BLaER1 treated with 17β-estradiol and CSF1 and Interleukin-3, amounts not matched to agents 10 nM and 100 nM (cell line): ENCODE results near the gene HCN3.
A peak's percentile ranks its signal among the peaks of the same experiment; 100 is the strongest.

Source experiments
- H3K27ac ChIP-seq, 11 experiments: shearing (Covaris generic); formaldehyde crosslinking; 2 replicates each; pipeline ENCODE4 v1.8.1; 2022
- H3K27me3 ChIP-seq, 11 experiments: shearing (Covaris generic); formaldehyde crosslinking; 2 replicates each; pipeline ENCODE4 v1.8.1; 2022
- H3K36me3 ChIP-seq, 11 experiments: shearing (Covaris generic); formaldehyde crosslinking; 2 replicates each; pipeline ENCODE4 v1.8.1; 2022
- H3K4me1 ChIP-seq, 10 experiments: shearing (Covaris generic); formaldehyde crosslinking; 2 replicates each; pipeline ENCODE4 v1.8.1; 2022
- H3K4me2 ChIP-seq, 11 experiments: shearing (Covaris generic); formaldehyde crosslinking; 2 replicates each; pipeline ENCODE4 v1.8.1; 2022
- H3K4me3 ChIP-seq, 10 experiments: shearing (Covaris generic); formaldehyde crosslinking; 2 replicates each; pipeline ENCODE4 v1.8.1; 2022
- H3K9ac ChIP-seq, 11 experiments: shearing (Covaris generic); formaldehyde crosslinking; 2 replicates each; pipeline ENCODE4 v1.8.1; 2022
- H3K9me3 ChIP-seq, 11 experiments: shearing (Covaris generic); formaldehyde crosslinking; replicated peaks in 1 of 11; 2 replicates each; pipeline ENCODE4 v1.8.1; 2022
- H4K20me1 ChIP-seq, 11 experiments: shearing (Covaris generic); formaldehyde crosslinking; 2 replicates each; pipeline ENCODE4 v1.8.1; 2022
- Cebpa-rat ChIP-seq, 11 experiments: shearing (Covaris generic); IDR thresholded peaks; 2 replicates each; pipeline ENCODE4 v1.8.1; 2022

Gene HCN3

GRCh38 chr1:155269381-155269780 is 7.9 kb upstream of the HCN3 start:
- Histone ChIP-seq H4K20me1 (peaks cover 22 to 63% (median 50%) of the 10 kb centered on the region in 11 experiments; a peak in 20 of 22 replicates), H3K27ac (no peak overlapping the region), H3K4me3 (no peak overlapping the region), H3K27me3 (no peaks in the 10 kb centered on the region), H3K9ac (peak overlapping the region in 1 of 11 experiments; percentile 4; a peak in 1 of 22 replicates), H3K36me3 (peaks cover 68 to 78% (median 74%) of the 10 kb centered on the region in 11 experiments), H3K4me2 (no peak overlapping the region), H3K4me1 (peaks cover 22 to 28% (median 23%) of the 10 kb centered on the region in 10 experiments), H3K9me3 (no peaks in the 10 kb centered on the region)
- no peak for TF ChIP-seq Cebpa-rat (IDR thresholded peaks at IDR 0.05)

- no peak for TF ChIP-seq Cebpa-rat (IDR thresholded peaks at IDR 0.05)
- H3K4me3 ChIP-seq, result peak overlapping the region; percentile 70 to 87 (median 77)
- H3K4me1 ChIP-seq, result peaks cover 23 to 36% (median 32%) of the 10 kb centered on the region in 10 experiments
- H3K9me3 ChIP-seq, result no peaks in the 10 kb centered on the region
- H3K4me2 ChIP-seq, result peak overlapping the region; percentile 86 to 98 (median 94)
- no peaks in the 10 kb centered on the region for H3K27me3 ChIP-seq
- peak overlapping the region; percentile 85 to 92 (median 88) for H3K9ac ChIP-seq
- H4K20me1 ChIP-seq, result peaks cover 22 to 47% (median 37%) of the 10 kb centered on the region in 11 experiments; a peak in 19 of 22 replicates
- H3K27ac ChIP-seq, result peak overlapping the region; percentile 75 to 93 (median 83)
- H3K36me3 ChIP-seq, result peaks cover 35 to 45% (median 41%) of the 10 kb centered on the region in 11 experiments
Observed at GRCh38 chr1:155272466-155273342, 4.6 kb upstream of the HCN3 start.

DNA sequence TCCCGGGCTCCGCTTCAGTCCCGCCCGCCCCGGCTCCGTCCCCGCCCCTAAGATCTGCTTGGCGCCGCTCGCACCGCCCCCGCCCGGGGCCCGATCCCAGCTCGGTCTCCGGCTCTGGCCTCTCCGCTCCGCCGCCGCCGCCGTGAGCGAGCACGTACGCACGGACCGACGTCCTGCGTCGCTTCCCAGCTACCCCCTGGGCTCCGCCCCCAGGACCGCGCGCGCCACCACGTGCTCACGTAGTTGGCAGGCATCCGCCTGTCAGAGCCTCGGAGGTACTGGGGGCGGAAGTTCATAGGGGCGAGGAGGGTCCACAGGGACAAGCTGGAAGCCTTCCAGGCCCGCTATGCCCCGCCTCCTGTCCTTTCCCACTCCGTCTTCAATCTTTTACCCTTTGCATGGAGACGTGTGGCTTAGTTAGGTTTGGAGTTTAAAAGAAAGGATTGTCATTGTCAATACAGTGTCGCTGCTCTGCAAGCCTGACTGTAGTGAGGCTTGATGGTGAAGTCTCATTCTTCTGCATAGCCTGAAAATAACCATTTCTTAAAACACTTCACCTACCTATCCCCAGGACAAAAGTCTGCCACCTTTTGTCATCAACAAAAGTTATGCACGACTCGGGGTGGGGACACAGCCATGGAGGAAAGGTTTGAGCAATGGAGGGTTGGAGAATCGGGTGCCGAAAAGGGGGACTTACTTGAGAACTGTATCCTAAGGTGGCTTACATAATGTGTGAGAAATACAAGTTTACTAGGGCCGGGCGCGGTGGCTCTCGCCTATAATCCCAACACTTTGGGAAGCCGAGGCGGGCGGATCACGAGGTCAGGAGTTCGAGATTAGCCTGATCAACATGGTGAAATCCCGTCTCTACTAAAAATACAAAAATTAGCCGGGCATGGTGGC is 3.7 kb upstream of the HCN3 start, which contains the start of gene CLK2:
CLK2 (minus strand) TSS at position 162 of the 903 bp plus-strand sequence. CDS start 2,527 bp downstream, outside the sequence.
- H3K27me3 ChIP-seq, result no peaks in the 10 kb centered on the region
- peaks cover 26 to 36% (median 32%) of the 10 kb centered on the region in 11 experiments for H3K36me3 ChIP-seq
- H3K9ac ChIP-seq, result peak within 1 kb of the TSS; percentile 85 to 92 (median 88)
- peak within 1 kb of the TSS; percentile 70 to 87 (median 77) for H3K4me3 ChIP-seq
- peaks cover 22 to 42% (median 34%) of the 10 kb centered on the region in 11 experiments; a peak in 19 of 22 replicates for H4K20me1 ChIP-seq
- no peak for TF ChIP-seq Cebpa-rat (IDR thresholded peaks at IDR 0.05)
- peak within 1 kb of the TSS; percentile 86 to 98 (median 95) for H3K4me2 ChIP-seq
- H3K4me1 ChIP-seq, result peaks cover 26 to 45% (median 41%) of the 10 kb centered on the region in 10 experiments
- H3K27ac ChIP-seq, result peak within 1 kb of the TSS; percentile 75 to 93 (median 83)
- H3K9me3 ChIP-seq, result no peaks in the 10 kb centered on the region

DNA sequence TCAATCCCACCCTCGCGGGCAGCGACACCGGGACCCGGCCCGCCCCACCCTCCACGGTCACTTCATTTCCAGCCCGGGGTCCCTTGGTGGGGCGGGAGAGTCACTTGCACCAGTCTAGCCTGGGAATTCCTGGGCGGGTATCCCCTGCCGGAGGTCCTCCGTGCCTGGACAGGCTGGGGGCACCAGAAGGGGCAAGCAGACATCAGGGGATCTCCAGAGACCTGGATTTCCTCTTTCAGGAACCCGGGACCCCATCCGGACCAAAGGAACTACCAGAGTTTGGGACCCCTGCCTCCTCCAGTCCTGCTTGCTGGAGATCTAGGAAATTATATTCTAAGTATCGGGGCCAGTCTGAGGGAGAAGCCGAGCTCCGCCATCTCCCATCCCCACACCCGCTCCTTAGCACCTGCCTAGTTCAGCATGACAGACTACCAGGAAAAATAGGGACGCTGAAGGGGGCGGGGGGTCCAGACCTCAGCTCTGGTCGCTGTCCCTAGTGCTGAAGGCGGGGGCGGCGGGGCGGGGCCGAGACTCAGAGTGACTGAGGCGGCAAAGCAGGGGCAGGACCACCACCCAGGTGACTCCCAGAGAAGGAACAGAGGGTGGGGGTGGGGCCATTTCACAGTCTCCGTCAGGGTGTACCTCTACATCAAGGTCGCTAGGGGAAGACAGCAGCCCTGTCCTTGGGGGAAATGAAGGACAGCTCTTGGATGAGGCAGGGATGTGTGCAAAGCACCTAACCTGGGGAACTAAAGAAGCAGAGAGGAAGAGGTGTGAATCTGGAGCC is 832 bp downstream of the HCN3 start:
- H3K27ac ChIP-seq, result peak overlapping the region in 3 of 11 experiments; percentile 9 to 23 (median 13); a peak in 4 of 22 replicates
- peaks cover 0 to 14% (median 5%) of the 10 kb centered on the region in 11 experiments; a peak in 5 of 22 replicates for H4K20me1 ChIP-seq
- TF ChIP-seq Cebpa-rat (IDR thresholded peaks at IDR 0.05), result no peak
- H3K27me3 ChIP-seq, result no peaks in the 10 kb centered on the region
- peak overlapping the region; percentile 67 to 80 (median 73) for H3K4me3 ChIP-seq
- peak overlapping the region; percentile 64 to 78 (median 75) for H3K9ac ChIP-seq
- H3K4me2 ChIP-seq, result peak overlapping the region; percentile 93 to 100 (median 99)
- peaks cover 11 to 34% (median 27%) of the 10 kb centered on the region in 10 experiments for H3K4me1 ChIP-seq
- no peaks in the 10 kb centered on the region for H3K9me3 ChIP-seq
- H3K36me3 ChIP-seq, result no peaks in the 10 kb centered on the region

DNA sequence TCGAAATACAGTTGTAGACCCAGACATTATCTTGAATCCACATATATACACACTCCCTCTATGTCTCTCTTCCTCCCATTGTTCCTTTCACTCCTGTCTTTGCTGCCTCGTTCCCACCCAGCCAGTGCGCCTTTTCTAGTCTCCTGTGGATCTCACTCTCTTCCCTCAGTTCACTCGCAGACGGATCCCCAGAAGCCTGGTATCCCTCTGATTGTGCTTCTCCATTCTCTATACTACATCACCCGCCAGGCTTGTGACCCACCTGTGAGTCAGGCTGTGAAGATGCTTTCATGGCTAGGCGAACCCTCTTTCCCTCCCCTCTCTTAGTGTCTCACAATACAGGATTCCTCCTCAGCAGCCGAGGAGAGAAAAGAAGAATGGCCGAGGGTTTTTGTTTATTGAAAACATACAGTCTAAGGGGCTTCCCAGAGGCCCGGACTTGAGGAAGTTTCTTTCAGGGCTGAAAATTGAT is 1.5 kb downstream of the HCN3 start:
- Histone ChIP-seq H4K20me1 (peaks cover 0 to 14% (median 5%) of the 10 kb centered on the region in 11 experiments; a peak in 5 of 22 replicates), H3K27me3 (no peaks in the 10 kb centered on the region), H3K27ac (no peak overlapping the region), H3K9ac (no peak overlapping the region), H3K4me2 (peak overlapping the region; percentile 93 to 100 (median 99)), H3K9me3 (no peaks in the 10 kb centered on the region), H3K4me1 (peaks cover 10 to 32% (median 25%) of the 10 kb centered on the region in 10 experiments), H3K36me3 (no peaks in the 10 kb centered on the region; a peak in 1 of 22 replicates), H3K4me3 (peak overlapping the region in 1 of 10 experiments; percentile 80; a peak in 2 of 20 replicates)
- no peak for TF ChIP-seq Cebpa-rat (IDR thresholded peaks at IDR 0.05)

DNA sequence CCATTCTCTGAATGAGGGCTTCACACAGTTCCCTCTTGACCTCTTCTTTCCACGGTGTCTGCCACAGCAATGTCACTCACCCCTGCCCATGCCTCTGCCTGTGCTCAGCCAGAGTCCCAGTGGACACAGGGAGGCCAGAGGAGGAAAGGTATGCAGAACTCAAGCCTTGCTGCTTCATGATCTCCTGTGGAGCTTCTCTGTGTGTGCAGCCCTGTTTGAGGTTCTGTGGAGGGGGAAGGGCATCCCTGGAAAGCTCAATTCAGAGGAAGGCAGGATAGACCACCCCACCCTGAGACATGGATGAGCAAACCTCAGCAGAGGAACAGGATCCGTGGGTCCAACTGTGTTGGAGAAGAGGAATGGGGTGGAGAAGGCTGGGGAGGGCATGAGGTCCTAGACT is 2.0 kb downstream of the HCN3 start:
- Histone ChIP-seq H3K9ac (no peak overlapping the region), H3K36me3 (no peaks in the 10 kb centered on the region; a peak in 2 of 22 replicates), H3K27ac (no peak overlapping the region)

DNA sequence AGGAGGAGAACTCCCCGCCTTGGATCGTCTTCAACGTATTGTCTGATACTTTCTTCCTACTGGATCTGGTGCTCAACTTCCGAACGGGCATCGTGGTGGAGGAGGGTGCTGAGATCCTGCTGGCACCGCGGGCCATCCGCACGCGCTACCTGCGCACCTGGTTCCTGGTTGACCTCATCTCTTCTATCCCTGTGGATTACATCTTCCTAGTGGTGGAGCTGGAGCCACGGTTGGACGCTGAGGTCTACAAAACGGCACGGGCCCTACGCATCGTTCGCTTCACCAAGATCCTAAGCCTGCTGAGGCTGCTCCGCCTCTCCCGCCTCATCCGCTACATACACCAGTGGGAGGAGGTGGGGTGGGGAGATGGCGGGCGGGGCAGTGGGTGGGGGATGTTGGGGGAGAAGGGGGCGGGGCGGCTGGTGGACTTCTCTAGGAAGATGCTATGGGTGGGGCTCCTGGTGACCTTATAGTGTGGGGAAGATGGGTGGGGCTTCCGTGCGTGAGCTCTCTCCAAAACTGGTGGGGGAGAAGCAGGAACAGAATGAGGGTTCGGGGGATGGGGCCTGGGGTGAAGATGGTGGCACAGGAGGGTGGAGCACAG is 5.3 kb downstream of the HCN3 start:
- H3K9ac ChIP-seq, result no peak overlapping the region
- H4K20me1 ChIP-seq, result peaks cover 0 to 21% (median 5%) of the 10 kb centered on the region in 11 experiments; a peak in 5 of 22 replicates
- H3K4me2 ChIP-seq, result no peak overlapping the region
- no peaks in the 10 kb centered on the region for H3K27me3 ChIP-seq
- H3K4me3 ChIP-seq, result no peak overlapping the region
- H3K9me3 ChIP-seq, result no peaks in the 10 kb centered on the region
- no peak for TF ChIP-seq Cebpa-rat (IDR thresholded peaks at IDR 0.05)
- no peak overlapping the region for H3K27ac ChIP-seq
- H3K4me1 ChIP-seq, result peaks cover 4 to 14% (median 11%) of the 10 kb centered on the region in 10 experiments; a peak in 17 of 20 replicates
- H3K36me3 ChIP-seq, result no peaks in the 10 kb centered on the region; a peak in 2 of 22 replicates

More for the DNA sequence above, 2.0 kb downstream of the HCN3 start:
- Histone ChIP-seq H3K4me3 (no peak overlapping the region), H3K4me2 (no peak overlapping the region), H3K9me3 (no peaks in the 10 kb centered on the region), H3K27me3 (no peaks in the 10 kb centered on the region), H3K4me1 (peaks cover 5 to 26% (median 19%) of the 10 kb centered on the region in 10 experiments; a peak in 18 of 20 replicates), H4K20me1 (peaks cover 0 to 14% (median 5%) of the 10 kb centered on the region in 11 experiments; a peak in 5 of 22 replicates)
- TF ChIP-seq Cebpa-rat (IDR thresholded peaks at IDR 0.05), result no peak
